ENCODE results near the gene RPS6KA2. TPM values are rescaled to one million over a fixed set of nuclear protein-coding genes. Genes with fewer than 3 reads are reported as not detected.

RPS6KA2 gene
- total RNA-seq, 1 donor from 2014 or later, result 33.7 TPM

DNA sequence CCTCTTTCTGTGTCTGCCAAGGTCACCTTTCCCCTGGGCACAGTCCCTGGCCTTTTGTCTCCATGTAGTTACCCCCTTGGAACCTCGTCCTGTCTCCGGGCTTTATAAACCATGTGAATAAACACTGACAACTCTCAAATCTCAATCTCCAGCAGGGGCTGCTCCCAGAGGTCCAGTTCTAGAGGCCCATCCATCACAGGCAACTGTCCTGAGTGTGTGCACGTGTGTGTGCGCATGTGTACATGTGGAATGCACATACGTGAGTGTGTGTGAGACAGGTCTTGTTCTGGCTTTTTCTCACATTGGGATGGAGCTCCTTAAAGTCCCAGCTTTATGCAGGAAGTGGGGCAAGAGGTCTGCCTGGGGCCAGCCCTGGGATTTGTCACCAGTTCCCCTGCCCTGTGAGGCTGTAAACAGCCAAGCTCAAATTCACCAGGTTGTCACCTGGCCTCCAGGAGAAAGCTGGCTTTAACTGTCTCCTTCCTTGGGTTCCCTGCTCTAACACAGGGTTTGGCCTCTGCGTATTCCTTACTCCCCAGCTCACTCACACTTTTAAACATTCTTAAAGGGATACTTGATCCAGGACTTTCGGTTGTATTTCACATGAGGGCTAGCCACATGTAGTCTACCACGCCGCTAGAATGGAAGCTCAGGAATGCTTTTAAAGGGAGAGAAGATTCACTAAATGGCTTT is 83.3 kb downstream of the RPS6KA2 start:
- H3K4me3 Mint-ChIP-seq, result no peak overlapping the region
- no peak overlapping the region for H3K27ac Mint-ChIP-seq (ENCODE audit: unreplicated experiment)
- peaks cover 44% of the 10 kb centered on the region for H3K4me1 Mint-ChIP-seq
- DNase-seq (ENCODE audit: low read depth, low spot score), result no peak
- TF ChIP-seq CTCF (conservative IDR thresholded peaks at IDR 0.05), result no peak
- peaks cover 23% of the 10 kb centered on the region for H3K36me3 Mint-ChIP-seq (ENCODE audit: low read depth)
- peaks cover under 1% of the 10 kb centered on the region for H3K9me3 Mint-ChIP-seq
- H3K27me3 Mint-ChIP-seq (ENCODE audit: low read depth), result no peaks in the 10 kb centered on the region

DNA sequence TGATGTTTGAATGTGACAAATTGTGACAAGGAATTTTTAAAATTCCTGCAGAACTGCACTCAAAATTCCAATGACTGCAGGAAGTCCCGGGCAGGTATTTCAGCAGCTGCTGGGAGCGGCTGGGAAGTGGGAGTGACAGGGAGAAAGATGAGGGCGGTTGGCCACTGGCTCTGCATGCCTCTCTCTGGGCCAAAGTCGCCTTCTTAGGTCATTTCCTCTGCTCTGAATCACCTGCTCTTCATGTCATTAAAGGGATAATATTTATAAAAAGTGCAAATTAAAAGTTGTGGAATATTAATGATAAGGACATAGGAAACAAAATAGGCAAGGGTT is 84.5 kb downstream of the RPS6KA2 start:
- no peak for TF ChIP-seq CTCF (conservative IDR thresholded peaks at IDR 0.05)
- Mint-ChIP-seq H3K4me1 (peaks cover 39% of the 10 kb centered on the region), H3K27me3 (ENCODE audit: low read depth) (no peaks in the 10 kb centered on the region), H3K9me3 (no peaks in the 10 kb centered on the region), H3K36me3 (ENCODE audit: low read depth) (peaks cover 17% of the 10 kb centered on the region), H3K4me3 (no peak overlapping the region), H3K27ac (ENCODE audit: unreplicated experiment) (no peak overlapping the region)
- no peak for DNase-seq (ENCODE audit: low read depth, low spot score)

DNA sequence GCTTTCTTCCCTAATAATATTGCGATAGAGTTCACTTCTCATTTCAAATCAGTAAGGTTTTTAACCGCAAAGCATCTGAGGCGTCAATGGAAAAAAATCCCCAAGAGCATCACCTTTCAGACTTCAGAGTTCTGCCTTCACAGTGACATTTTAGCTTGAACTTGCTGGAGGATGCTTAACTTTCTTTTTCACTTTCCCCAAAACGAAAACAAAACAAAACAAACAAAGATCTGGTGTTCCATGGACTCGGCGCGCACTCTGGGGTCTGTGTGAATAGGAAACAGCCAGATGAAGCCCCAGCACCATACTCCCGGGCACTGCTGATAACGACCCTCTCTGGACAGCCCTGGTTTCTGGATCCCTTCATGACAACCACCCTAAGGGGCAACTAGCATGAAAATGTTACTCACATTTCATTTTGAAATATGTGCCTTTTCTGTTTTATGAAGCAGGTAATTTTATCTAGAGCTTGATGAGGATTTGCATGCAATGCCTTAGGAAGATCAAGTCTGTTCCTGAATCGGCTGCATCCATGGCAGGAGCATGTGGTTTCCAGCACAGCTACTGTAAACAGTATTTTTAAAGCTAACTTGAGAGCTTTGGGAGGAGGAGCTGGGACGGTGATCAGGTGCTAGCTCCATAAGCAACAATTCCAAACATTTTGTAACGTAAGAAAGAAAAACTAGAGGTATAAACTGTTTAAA is 85.0 kb downstream of the RPS6KA2 start:
- Mint-ChIP-seq H3K4me3 (no peak overlapping the region), H3K27me3 (ENCODE audit: low read depth) (no peaks in the 10 kb centered on the region), H3K36me3 (ENCODE audit: low read depth) (peaks cover 19% of the 10 kb centered on the region), H3K27ac (ENCODE audit: unreplicated experiment) (peak overlapping the region; percentile 79), H3K4me1 (peaks cover 39% of the 10 kb centered on the region), H3K9me3 (no peaks in the 10 kb centered on the region)
- TF ChIP-seq CTCF (conservative IDR thresholded peaks at IDR 0.05), result no peak
- DNase-seq (ENCODE audit: low read depth, low spot score), result no peak

GRCh38 chr6:166541366-166541765 is 85.7 kb downstream of the RPS6KA2 start:
- H3K36me3 Mint-ChIP-seq (ENCODE audit: low read depth), result peaks cover 19% of the 10 kb centered on the region
- no peaks in the 10 kb centered on the region for H3K27me3 Mint-ChIP-seq (ENCODE audit: low read depth)
- H3K4me3 Mint-ChIP-seq, result no peak overlapping the region
- peak overlapping the region; percentile 79 for H3K27ac Mint-ChIP-seq (ENCODE audit: unreplicated experiment)
- DNase-seq (ENCODE audit: low read depth, low spot score), result no peak
- no peaks in the 10 kb centered on the region for H3K9me3 Mint-ChIP-seq
- H3K4me1 Mint-ChIP-seq, result peaks cover 39% of the 10 kb centered on the region
- TF ChIP-seq CTCF (conservative IDR thresholded peaks at IDR 0.05), result no peak

- no peaks in the 10 kb centered on the region for H3K9me3 Mint-ChIP-seq
- H3K4me3 Mint-ChIP-seq, result peak overlapping the region; percentile 13
- no peak for DNase-seq (ENCODE audit: low read depth, low spot score)
- TF ChIP-seq CTCF (conservative IDR thresholded peaks at IDR 0.05), result no peak
- H3K4me1 Mint-ChIP-seq, result peaks cover 37% of the 10 kb centered on the region
- peak overlapping the region; percentile 79 for H3K27ac Mint-ChIP-seq (ENCODE audit: unreplicated experiment)
- H3K27me3 Mint-ChIP-seq (ENCODE audit: low read depth), result no peaks in the 10 kb centered on the region
- peaks cover 16% of the 10 kb centered on the region for H3K36me3 Mint-ChIP-seq (ENCODE audit: low read depth)
Observed at GRCh38 chr6:166540631-166541331, 86.3 kb downstream of the RPS6KA2 start.

Measured in neural crest cell (in vitro differentiated cells).